ENCODE measurements around the gene ATP10A. TPM values are rescaled to one million over a fixed set of nuclear protein-coding genes. Genes with fewer than 3 reads are reported as not detected.

Gene ATP10A
- total RNA-seq, 1 donor from 2014 or later: 1.9 TPM

DNA sequence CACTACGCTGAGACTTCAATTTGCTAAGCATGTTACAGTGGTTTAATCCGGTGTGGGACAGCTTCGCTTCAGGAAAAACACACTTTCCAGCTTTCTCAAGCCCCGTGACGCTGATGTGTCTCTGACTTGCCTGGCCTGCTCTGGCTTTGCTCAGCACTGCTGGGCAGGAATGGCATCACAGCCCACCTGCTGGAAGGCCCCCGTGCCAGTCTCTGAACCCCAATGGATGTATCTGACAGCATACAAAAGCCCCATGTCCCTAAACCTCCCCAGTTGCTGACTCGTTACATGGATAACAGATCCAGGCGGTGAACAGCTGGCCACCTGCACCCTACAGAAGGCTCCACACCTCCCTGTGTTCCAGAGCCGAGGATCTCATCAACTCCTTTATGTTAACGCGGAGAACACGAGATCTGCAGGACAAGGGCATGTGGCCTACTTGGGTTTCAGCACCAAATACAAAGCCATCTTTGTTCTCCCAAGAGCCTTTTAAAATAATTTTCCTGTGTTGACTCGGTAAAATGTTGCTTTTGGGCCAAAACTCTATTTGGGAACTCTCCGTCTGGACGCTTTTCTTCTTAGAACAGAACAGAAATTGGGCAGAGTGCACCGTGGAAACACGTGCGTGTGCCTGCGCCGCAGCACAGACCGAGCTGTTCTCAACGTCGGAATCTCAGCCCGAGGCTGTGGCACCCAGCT is 61.4 kb downstream of the ATP10A start:
- Mint-ChIP-seq H3K4me1 (ENCODE audit: unreplicated experiment) (peaks cover 23% of the 10 kb centered on the region), H3K27me3 (peaks cover 3% of the 10 kb centered on the region), H3K36me3 (no peaks in the 10 kb centered on the region), H3K9me3 (no peaks in the 10 kb centered on the region), H3K27ac (no peak overlapping the region), H3K4me3 (no peak overlapping the region)
- TF ChIP-seq, protein P1, sequence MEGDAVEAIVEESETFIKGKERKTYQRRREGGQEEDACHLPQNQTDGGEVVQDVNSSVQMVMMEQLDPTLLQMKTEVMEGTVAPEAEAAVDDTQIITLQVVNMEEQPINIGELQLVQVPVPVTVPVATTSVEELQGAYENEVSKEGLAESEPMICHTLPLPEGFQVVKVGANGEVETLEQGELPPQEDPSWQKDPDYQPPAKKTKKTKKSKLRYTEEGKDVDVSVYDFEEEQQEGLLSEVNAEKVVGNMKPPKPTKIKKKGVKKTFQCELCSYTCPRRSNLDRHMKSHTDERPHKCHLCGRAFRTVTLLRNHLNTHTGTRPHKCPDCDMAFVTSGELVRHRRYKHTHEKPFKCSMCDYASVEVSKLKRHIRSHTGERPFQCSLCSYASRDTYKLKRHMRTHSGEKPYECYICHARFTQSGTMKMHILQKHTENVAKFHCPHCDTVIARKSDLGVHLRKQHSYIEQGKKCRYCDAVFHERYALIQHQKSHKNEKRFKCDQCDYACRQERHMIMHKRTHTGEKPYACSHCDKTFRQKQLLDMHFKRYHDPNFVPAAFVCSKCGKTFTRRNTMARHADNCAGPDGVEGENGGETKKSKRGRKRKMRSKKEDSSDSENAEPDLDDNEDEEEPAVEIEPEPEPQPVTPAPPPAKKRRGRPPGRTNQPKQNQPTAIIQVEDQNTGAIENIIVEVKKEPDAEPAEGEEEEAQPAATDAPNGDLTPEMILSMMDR (conservative IDR thresholded peaks at IDR 0.05): no peak
- no peak for DNase-seq (ENCODE audit: extremely low spot score, unreplicated experiment)

DNA sequence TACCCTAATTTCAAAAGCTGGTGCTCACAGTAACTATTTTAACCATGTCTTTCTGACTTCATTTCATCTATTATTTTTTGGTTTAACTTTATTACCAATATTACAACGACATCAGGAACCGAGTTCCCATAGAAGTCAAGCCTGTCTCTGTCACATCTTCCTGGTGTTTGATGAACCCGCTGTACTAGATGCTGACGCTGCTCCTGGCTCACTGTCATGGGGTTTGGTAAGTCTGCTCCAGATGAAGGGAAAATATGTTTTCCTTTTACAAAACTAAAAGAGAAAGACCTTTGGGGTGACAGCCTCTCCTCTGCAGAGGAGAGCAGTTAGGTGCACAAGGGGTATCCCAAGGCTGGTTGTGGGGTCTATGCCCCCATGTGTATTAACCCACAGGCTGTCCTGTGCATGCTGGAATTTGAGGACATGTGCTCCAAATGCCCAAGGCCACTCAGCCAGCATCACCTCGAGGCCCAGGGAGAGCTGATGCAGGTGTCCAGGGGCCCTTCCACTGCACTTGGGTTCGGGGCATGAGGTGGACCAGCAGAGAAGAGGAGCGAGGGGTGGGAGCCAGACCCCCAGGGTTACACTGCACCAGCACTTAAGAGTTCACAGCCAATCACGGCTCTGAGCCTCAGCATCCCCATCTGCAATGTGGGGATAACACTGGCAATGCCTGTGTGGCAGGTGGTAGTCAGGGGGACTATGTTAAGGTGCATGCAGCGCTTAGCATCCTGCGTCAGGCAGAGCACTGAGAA is 62.2 kb downstream of the ATP10A start:
- Mint-ChIP-seq H3K9me3 (no peaks in the 10 kb centered on the region), H3K4me3 (no peak overlapping the region), H3K4me1 (ENCODE audit: unreplicated experiment) (peaks cover 23% of the 10 kb centered on the region), H3K27ac (no peak overlapping the region), H3K27me3 (peaks cover 3% of the 10 kb centered on the region), H3K36me3 (no peaks in the 10 kb centered on the region)
- no peak for DNase-seq (ENCODE audit: extremely low spot score, unreplicated experiment)
- TF ChIP-seq, protein P1 (conservative IDR thresholded peaks at IDR 0.05): no peak

DNA sequence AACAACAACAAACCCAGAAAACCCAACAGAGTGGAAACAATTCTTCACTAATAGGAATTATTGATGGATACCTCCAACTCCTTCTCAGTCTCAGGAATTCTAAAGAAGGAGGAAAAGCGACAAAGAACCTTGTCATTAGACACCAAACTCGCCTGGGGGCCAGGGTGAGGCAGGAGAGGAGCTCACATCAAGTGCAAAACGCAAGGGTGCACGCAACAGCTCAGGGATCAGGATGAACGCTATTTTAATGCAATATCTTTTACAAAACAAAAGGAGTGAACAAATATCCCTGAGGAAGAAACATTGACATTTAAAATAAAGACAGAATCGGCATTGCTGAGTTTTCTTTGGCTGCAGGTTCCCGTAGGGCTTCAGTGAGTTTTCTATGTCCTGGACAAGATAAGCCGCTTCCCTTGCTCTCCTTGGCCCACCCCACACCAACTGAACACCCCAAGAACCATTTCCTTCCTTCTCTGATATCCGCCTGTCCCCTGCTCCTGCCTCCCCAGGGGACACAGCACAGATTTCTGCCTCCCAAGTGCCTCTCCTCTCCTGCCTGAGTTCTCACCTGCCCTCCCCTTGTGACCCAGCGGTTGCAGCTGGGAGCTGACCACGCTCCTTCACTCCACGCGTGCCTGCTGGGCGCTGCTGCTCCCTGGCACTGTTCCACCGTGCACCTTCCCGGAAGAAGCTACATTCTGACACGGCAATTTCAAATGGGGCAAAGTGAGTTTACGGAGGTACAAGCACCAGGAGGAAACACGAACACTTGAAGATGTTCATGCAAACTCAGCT is 63.0 kb downstream of the ATP10A start:
- peaks cover 28% of the 10 kb centered on the region for H3K4me1 Mint-ChIP-seq (ENCODE audit: unreplicated experiment)
- H3K9me3 Mint-ChIP-seq: no peaks in the 10 kb centered on the region
- no peaks in the 10 kb centered on the region for H3K36me3 Mint-ChIP-seq
- peaks cover 3% of the 10 kb centered on the region for H3K27me3 Mint-ChIP-seq
- TF ChIP-seq, protein P1 (conservative IDR thresholded peaks at IDR 0.05): no peak
- H3K27ac Mint-ChIP-seq: no peak overlapping the region
- no peak overlapping the region for H3K4me3 Mint-ChIP-seq
- DNase-seq (ENCODE audit: extremely low spot score, unreplicated experiment): no peak

DNA sequence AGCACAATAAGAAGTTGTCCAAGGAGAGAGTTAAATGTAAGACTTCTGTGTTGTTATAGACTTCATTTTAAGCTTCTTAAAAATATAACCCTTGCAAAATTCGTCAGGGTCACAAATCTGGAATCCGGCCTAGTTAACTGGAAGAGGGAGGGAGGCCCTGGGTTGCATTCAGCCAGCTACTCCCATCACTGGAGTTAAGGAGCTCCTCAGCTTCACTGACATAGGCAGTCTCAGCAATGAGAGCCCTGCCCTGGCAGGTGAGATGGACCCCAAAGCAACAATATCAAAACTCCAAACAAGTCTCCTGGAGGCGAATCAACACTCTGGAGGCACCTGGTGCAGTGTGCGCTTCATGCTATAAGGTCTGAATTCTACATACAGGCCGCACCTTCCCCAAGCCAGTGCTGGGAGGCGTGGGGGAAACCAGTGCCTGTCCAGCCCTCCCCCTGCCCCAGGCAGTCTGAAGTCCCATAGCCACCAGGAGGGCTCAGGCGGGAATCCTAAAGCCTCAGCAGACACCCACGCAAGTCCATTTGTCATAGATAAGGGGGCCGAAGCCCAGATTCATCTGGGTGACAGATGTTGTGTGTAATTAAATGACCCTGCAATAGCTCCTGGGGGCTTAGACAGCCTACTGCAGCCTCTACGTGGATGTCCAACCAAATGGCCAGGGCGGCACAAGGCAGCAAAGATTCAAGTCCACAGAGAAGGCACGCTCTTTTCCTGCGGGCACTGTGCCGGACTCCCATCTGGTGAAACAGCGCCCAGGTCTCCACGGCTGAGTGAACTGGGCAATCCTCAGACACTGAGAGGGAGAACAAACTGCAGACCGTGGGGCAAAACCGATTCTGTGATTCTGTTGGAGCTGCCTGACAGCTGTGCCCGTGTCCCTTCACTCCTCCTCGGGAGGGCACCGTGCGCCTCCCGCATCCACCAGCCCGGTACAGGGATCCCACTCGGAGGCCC is 64.9 kb downstream of the ATP10A start:
- TF ChIP-seq, protein P1 (conservative IDR thresholded peaks at IDR 0.05): no peak
- no peak for DNase-seq (ENCODE audit: extremely low spot score, unreplicated experiment)
- no peak overlapping the region for H3K27ac Mint-ChIP-seq
- no peaks in the 10 kb centered on the region for H3K36me3 Mint-ChIP-seq
- H3K27me3 Mint-ChIP-seq: peaks cover 3% of the 10 kb centered on the region
- H3K4me3 Mint-ChIP-seq: no peak overlapping the region
- peaks cover 28% of the 10 kb centered on the region for H3K4me1 Mint-ChIP-seq (ENCODE audit: unreplicated experiment)
- no peaks in the 10 kb centered on the region for H3K9me3 Mint-ChIP-seq

DNA sequence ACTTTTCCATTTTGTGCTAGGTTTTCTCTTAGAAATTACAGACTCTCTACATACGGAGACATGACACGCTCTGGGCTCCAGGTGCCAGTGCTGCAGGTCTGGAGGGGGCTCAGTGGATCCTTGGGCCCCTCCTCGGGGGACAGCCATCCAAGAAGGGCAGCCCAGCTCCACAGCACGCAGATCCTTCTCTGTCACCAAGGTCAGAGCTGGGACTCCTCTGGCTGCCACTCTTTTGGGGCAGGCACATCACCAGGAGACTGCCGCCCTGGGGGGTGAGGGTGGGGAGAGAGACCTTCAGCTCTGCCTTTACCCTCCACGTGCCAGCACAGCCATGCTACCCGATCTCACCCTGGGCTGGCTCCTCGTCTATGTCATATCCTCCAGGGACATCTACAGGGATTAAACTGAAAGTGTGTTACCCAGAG is 65.6 kb downstream of the ATP10A start:
- no peak overlapping the region for H3K27ac Mint-ChIP-seq
- peaks cover 28% of the 10 kb centered on the region for H3K4me1 Mint-ChIP-seq (ENCODE audit: unreplicated experiment)

More for the DNA sequence above, 65.6 kb downstream of the ATP10A start:
- no peaks in the 10 kb centered on the region for H3K36me3 Mint-ChIP-seq
- no peak for DNase-seq (ENCODE audit: extremely low spot score, unreplicated experiment)
- H3K27me3 Mint-ChIP-seq: peaks cover 3% of the 10 kb centered on the region
- no peaks in the 10 kb centered on the region for H3K9me3 Mint-ChIP-seq
- H3K4me3 Mint-ChIP-seq: no peak overlapping the region
- TF ChIP-seq, protein P1 (conservative IDR thresholded peaks at IDR 0.05): no peak

Measured in type B pancreatic cell (in vitro differentiated cells).